Kidney (tissue), 14 donors: ENCODE measurements around the gene RNF38. TPM values are rescaled to one million over a fixed set of nuclear protein-coding genes. Genes with fewer than 3 reads are reported as not detected.

Experiments used
- DNase-seq, 5 donors: peaks; one replicate each; pipeline ENCODE4 v3.0.0-alpha.2; 2013 to 2020
- FAIRE-seq: peaks from 2 replicates; lab custom pipeline; 2012; peaks lifted over from hg19 to GRCh38; lab: Jason Lieb, UNC
- H3K27ac ChIP-seq, 2 donors: one replicate each; pipeline ENCODE4 v1.7.0; 2013; ENCODE audit warnings: low read depth in 2 of 2, low read length in 2 of 2, inconsistent platforms in 1 of 2
- H3K27me3 ChIP-seq: one replicate; pipeline ENCODE4 v1.7.1; 2013; ENCODE audit warnings: low read length, inconsistent platforms; ENCODE audit not compliant: control insufficient read depth, insufficient read depth
- H3K36me3 ChIP-seq, 3 donors: one replicate each; pipeline versions ENCODE4 v1.7.0 to v1.7.1; 2013; ENCODE audit warnings: low read length in 3 of 3, control low read depth in 1 of 3, inconsistent platforms in 1 of 3; ENCODE audit not compliant: insufficient read depth in 3 of 3, control insufficient read depth in 2 of 3
- H3K4me1 ChIP-seq, 3 donors: one replicate each; pipeline versions ENCODE4 v1.7.0 to v1.7.1; 2013; ENCODE audit warnings: low read length in 3 of 3, inconsistent platforms in 1 of 3, low read depth in 1 of 3; ENCODE audit not compliant: control insufficient read depth in 2 of 3, insufficient read depth in 2 of 3
- H3K4me3 ChIP-seq, 3 donors: one replicate each; pipeline versions ENCODE4 v1.7.0 to v1.8.1; 2013; ENCODE audit warnings: low read length in 3 of 3, control low read depth in 1 of 3, inconsistent platforms in 1 of 3
- H3K9ac ChIP-seq, 3 donors: one replicate each; pipeline versions ENCODE4 v1.7.0 to v1.7.1; 2013; ENCODE audit warnings: low read length in 3 of 3, control low read depth in 1 of 3, inconsistent platforms in 1 of 3
- H3K9me3 ChIP-seq, 3 donors: one replicate each; pipeline versions ENCODE4 v1.7.0 to v1.7.1; 2013; ENCODE audit warnings: low read length in 3 of 3, control low read depth in 1 of 3, inconsistent platforms in 1 of 3; ENCODE audit not compliant: control insufficient read depth in 2 of 3, insufficient read depth in 1 of 3
- intact Hi-C: fragments of 100-400 bp; cut with DNase I; formaldehyde crosslinking; loops from one replicate; pipeline ENCODE4 v1.11.1; 2022
- polyA plus RNA-seq: library from polyadenylated mRNA; stranded (reverse); fragments of 350-450 nt; fragmentation: Illumina TruSeq; extraction: RNeasy Lipid Tissue Mini Kit (QIAGEN cat#74804); gene quantifications from one replicate; pipeline ENCODE4 v1.2.3, GENCODE V29; 2014; ENCODE audit warnings: low read depth, low replicate concordance; ENCODE audit not compliant: insufficient read depth
- total RNA-seq: library from RNA; stranded (reverse); fragmentation: NEBNext Ultra II Directional; extraction: Animal tissue kit (Norgen Biotek cat#: 25700); gene quantifications from one replicate; pipeline ENCODE4 v1.2.1, GENCODE V29; 2021
- TF ChIP-seq, protein P1 (sequence below): IDR thresholded peaks from 3 replicates; pipeline ENCODE4 v1.5.1; 2012; ENCODE audit warnings: mild to moderate bottlenecking, moderate library complexity, borderline replicate concordance; ENCODE audit not compliant: insufficient read depth; ENCODE audit errors: extremely low read depth
- donor health status: control.
- donor health status: control.
- donor health status: control.
- donor health status: control.
- donor health status: control.
- donor health status: DM: yes; HTN: yes; CAD: no.
- donor health status: Normal renal cell carcinoma (clear cell type).

Gene RNF38
- total and polyA plus RNA-seq, 2 donors from 2014 or later = 10.7 to 48.3 TPM

DNA sequence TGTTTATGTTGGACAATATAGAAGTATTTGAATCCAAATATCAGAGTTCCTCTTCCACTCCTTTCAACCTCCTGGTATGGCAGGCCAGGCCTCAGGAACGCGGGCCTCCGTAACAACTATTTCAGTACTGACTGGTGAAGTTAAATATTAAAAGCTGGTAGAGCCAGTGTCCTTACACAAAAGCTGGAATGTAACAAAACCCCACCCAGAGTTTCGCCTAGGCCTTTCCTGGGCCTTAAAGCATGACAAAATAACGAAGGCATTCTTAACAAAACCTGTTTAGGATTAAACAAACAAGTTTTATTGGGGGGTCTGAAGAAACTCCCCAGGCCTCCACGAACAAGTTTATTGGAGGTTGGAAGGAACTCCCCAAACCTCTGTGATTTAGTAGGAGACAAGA lies 80.3 kb downstream of the RNF38 start:
- FAIRE-seq (peak; percentile 79), DNase-seq (peak; percentile 59 to 89 (median 80))
- H3K27ac ChIP-seq = peak overlapping the region; percentile 67 to 77
- no peaks in the 10 kb centered on the region for H3K36me3 ChIP-seq
- no peaks in the 10 kb centered on the region for H3K27me3 ChIP-seq
- TF ChIP-seq, protein P1, sequence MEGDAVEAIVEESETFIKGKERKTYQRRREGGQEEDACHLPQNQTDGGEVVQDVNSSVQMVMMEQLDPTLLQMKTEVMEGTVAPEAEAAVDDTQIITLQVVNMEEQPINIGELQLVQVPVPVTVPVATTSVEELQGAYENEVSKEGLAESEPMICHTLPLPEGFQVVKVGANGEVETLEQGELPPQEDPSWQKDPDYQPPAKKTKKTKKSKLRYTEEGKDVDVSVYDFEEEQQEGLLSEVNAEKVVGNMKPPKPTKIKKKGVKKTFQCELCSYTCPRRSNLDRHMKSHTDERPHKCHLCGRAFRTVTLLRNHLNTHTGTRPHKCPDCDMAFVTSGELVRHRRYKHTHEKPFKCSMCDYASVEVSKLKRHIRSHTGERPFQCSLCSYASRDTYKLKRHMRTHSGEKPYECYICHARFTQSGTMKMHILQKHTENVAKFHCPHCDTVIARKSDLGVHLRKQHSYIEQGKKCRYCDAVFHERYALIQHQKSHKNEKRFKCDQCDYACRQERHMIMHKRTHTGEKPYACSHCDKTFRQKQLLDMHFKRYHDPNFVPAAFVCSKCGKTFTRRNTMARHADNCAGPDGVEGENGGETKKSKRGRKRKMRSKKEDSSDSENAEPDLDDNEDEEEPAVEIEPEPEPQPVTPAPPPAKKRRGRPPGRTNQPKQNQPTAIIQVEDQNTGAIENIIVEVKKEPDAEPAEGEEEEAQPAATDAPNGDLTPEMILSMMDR = no peak
- H3K9ac ChIP-seq = peak overlapping the region in 1 of 3 donors; percentile 47
- H3K4me1 ChIP-seq = peaks cover 0 to 16% (median 13%) of the 10 kb centered on the region in 3 donors
- H3K4me3 ChIP-seq = no peak overlapping the region
- intact Hi-C loops = no loop called here
- peaks cover 0 to 3% (median 0%) of the 10 kb centered on the region in 3 donors for H3K9me3 ChIP-seq

DNA sequence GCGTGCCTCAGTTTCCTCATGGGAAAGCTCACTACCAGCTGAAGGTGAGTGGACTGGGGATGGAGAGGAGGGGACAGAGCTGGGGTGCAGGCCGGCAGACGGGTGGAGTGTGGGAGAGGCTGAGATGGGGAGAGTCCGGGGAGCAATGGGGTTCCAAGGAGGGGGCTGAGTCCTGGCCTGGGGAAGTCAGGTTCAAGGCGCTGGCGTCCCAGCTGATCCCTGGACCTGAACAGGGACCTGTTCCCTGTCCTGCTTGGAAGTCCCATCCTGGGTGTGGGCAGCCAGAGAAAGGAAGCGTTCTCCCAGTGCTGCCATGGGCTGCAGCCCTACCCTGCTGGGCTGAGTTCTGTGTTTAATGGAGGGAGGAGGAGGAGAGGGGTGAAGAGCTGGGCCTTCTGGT lies 80.9 kb downstream of the RNF38 start:
- intact Hi-C loops = no loop called here
- Histone ChIP-seq H3K4me1 (peaks cover 0 to 16% (median 13%) of the 10 kb centered on the region in 3 donors), H3K36me3 (no peaks in the 10 kb centered on the region), H3K4me3 (no peak overlapping the region), H3K27ac (peak overlapping the region in 1 of 2 donors; percentile 75), H3K27me3 (no peaks in the 10 kb centered on the region), H3K9me3 (peaks cover 0 to 3% (median 0%) of the 10 kb centered on the region in 3 donors), H3K9ac (peak overlapping the region in 1 of 3 donors; percentile 47)
- no peak for DNase-seq
- FAIRE-seq = no peak
- TF ChIP-seq, protein P1 = no peak

DNA sequence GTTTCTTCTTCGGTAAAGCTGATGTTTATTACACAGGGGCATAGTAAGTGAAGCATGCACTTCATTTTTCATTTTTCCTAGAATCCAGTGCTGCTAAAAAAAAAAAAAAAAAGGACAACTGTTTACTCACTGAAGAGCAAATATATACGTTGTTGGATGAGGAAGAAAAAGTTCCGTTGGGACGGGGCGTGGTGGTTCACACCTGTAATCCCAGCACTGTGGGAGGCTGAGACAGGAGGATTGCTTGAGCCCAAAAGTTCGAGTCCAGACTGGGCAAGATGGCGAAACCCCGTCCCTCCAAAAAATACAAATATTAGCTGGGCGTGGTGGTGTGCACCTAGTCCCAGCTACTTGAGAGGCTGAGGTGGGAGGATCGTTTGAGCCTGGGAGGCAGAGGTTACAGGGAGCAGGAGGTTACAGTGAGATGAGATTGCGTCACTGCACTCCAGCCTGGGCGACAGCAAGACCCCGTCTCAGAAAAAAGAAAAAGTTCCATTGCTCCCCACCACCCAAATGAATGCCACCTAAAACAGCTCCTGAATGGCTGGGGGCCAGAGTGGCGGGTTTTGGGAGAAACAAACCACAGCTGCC lies 81.8 kb downstream of the RNF38 start:
- Histone ChIP-seq H3K27me3 (no peaks in the 10 kb centered on the region), H3K4me3 (no peak overlapping the region), H3K4me1 (peaks cover 0 to 16% (median 13%) of the 10 kb centered on the region in 3 donors), H3K9me3 (peaks cover 0 to 3% (median 0%) of the 10 kb centered on the region in 3 donors), H3K9ac (no peak overlapping the region), H3K27ac (peak overlapping the region in 1 of 2 donors; percentile 38), H3K36me3 (no peaks in the 10 kb centered on the region)
- DNase-seq = no peak
- FAIRE-seq = no peak
- intact Hi-C loops = no loop called here
- TF ChIP-seq, protein P1 = no peak
